Muscle layer of duodenum (tissue), 2 donors: Measurements from ENCODE around the gene PARPBP.
"Not testable (repeated sequence)": the region's sequence is repeated elsewhere in the genome, so short reads cannot be mapped to it uniquely, and the experiment has no call there.

Experiments used
- H3K27ac ChIP-seq: one replicate; pipeline ENCODE4 v1.7.0; 2013; ENCODE audit warnings: mild to moderate bottlenecking, low read length
- H3K27me3 ChIP-seq: one replicate; pipeline ENCODE4 v1.7.0; 2013; ENCODE audit warnings: low read depth, mild to moderate bottlenecking, control low read depth, low read length
- H3K36me3 ChIP-seq, 2 donors: one replicate each; pipeline ENCODE4 v1.7.0; 2013; ENCODE audit warnings: low read length in 2 of 2, control low read depth in 1 of 2, mild to moderate bottlenecking in 1 of 2; ENCODE audit not compliant: insufficient read depth in 2 of 2, control insufficient read depth in 1 of 2
- H3K4me1 ChIP-seq, 2 donors: one replicate each; pipeline ENCODE4 v1.7.0; 2013; ENCODE audit warnings: low read length in 2 of 2, mild to moderate bottlenecking in 2 of 2, control low read depth in 1 of 2, moderate library complexity in 1 of 2; ENCODE audit not compliant: insufficient read depth in 2 of 2, control insufficient read depth in 1 of 2
- H3K4me3 ChIP-seq, 2 donors: one replicate each; pipeline ENCODE4 v1.7.0; 2013; ENCODE audit warnings: low read length in 2 of 2, low read depth in 1 of 2, mild to moderate bottlenecking in 1 of 2
- H3K9me3 ChIP-seq, 2 donors: one replicate each; pipeline ENCODE4 v1.7.0; 2013; ENCODE audit warnings: low read length in 2 of 2, control low read depth in 1 of 2, mild to moderate bottlenecking in 1 of 2; ENCODE audit not compliant: control insufficient read depth in 1 of 2
- donor health status: healthy.

PARPBP gene

GRCh38 chr12:102201436-102202061 lies 81.6 kb downstream of the PARPBP start:
- H3K4me1 ChIP-seq: no peaks in the 10 kb centered on the region
- no peak overlapping the region for H3K4me3 ChIP-seq
- no peaks in the 10 kb centered on the region for H3K36me3 ChIP-seq
- no peaks in the 10 kb centered on the region for H3K9me3 ChIP-seq
- no peaks in the 10 kb centered on the region for H3K27me3 ChIP-seq
- H3K27ac ChIP-seq: no peak overlapping the region

- Histone ChIP-seq H3K27me3 (no peaks in the 10 kb centered on the region), H3K4me3 (no peak overlapping the region), H3K27ac (no peak overlapping the region), H3K36me3 (no peaks in the 10 kb centered on the region), H3K4me1 (no peaks in the 10 kb centered on the region), H3K9me3 (no peaks in the 10 kb centered on the region)
These were observed 82.6 kb downstream of the PARPBP start for GRCh38 chr12:102202556-102202955.

DNA sequence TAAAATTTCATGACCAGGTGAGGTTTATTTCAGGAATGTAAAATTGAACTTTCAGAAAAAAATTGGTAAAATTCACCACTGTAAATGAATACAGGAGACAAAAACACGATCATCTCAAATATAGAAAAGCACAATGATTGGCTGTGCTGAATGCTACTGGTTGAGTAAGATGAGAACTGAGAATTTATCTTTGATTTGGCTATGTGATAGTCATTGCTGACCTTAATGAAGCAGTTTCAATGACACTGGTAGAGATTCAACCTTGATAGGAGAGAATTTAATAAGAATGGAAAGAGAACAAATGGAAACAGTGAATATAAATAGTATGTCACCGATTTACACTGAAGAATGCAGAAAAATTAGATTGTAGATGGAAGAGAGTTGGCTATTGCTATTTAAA lies 84.0 kb downstream of the PARPBP start:
- Histone ChIP-seq H3K36me3 (no peaks in the 10 kb centered on the region), H3K4me1 (no peaks in the 10 kb centered on the region), H3K4me3 (no peak overlapping the region), H3K27ac (no peak overlapping the region), H3K27me3 (no peaks in the 10 kb centered on the region), H3K9me3 (peaks cover 0 to 6% of the 10 kb centered on the region in 2 donors)

DNA sequence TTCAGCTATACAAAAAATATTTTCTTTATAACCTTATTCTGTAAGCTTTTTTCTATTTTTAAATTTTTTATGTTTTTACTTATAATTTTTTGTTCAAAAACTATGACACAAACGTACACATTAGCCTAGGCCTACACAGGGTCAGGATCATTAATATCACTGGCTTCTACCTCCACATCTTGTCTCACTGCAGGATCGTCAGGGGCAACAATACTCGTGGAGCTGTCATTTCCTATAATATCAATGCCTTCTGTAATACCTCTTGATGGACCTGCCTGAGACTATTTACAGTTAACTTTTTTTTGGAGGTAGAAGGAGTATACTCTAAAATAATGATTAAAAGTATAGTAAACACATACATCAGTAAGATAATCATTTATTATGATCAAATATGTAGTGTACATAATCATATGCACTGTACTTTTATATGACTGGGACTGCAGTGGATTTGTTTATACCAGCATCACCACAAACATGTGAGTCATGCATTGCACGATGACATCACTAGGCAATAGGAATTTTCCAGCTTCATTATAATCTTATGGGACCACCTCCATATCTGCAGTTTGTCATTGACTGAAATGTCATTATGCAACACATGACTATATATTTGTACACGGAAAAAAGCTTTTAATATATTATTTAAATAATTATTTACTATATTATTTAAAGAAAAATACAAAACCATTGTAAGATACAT lies 96.2 kb downstream of the PARPBP start:
- Histone ChIP-seq H3K9me3 (no peaks in the 10 kb centered on the region), H3K4me1 (no peaks in the 10 kb centered on the region), H3K27me3 (no peaks in the 10 kb centered on the region), H3K4me3 (no peak overlapping the region), H3K27ac (no peak overlapping the region), H3K36me3 (no peaks in the 10 kb centered on the region)

DNA sequence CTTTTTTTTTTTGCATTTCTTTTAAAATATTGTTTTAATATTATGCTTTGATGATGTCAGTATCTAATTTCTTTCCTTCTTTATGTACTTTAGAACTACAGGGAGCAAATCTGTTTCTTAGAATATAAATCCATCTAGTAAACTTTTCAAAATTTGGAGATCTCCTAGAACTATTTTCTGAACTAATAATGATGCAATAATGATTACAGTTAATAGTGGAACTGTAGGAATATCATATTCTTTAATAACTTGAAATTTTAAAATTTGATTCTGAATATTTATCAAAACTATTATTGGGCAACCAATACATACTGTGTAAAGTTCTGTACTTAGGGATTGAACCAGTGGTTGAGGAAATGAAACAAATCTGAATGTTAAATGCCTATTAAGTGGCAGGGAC lies 100.8 kb downstream of the PARPBP start:
- Histone ChIP-seq H3K4me1 (no peaks in the 10 kb centered on the region), H3K4me3 (no peak overlapping the region), H3K9me3 (no peaks in the 10 kb centered on the region), H3K36me3 (no peaks in the 10 kb centered on the region), H3K27me3 (no peaks in the 10 kb centered on the region), H3K27ac (no peak overlapping the region)

DNA sequence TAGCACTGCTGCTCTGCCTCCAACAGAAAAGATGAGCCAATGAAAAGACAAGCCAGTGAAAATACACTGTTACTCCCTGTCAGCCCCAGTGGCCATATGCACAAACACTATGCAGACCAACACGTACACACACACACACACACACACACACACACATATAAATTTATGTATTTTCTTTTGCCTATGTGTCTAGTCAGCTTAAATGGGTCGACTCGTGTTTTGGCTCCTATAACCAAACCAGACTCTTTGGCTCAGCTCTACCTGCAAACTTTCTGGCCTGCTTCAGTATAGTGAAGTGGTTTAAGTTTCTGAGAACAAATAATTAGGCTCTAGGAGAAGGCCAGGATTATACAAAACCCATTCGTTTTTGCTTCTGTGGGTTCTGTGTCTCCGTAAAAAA lies 108.0 kb downstream of the PARPBP start:
- H3K36me3 ChIP-seq: no peaks in the 10 kb centered on the region
- no peak overlapping the region for H3K4me3 ChIP-seq
- no peaks in the 10 kb centered on the region for H3K4me1 ChIP-seq
- H3K9me3 ChIP-seq: no peaks in the 10 kb centered on the region
- no peak overlapping the region for H3K27ac ChIP-seq
- no peaks in the 10 kb centered on the region for H3K27me3 ChIP-seq

DNA sequence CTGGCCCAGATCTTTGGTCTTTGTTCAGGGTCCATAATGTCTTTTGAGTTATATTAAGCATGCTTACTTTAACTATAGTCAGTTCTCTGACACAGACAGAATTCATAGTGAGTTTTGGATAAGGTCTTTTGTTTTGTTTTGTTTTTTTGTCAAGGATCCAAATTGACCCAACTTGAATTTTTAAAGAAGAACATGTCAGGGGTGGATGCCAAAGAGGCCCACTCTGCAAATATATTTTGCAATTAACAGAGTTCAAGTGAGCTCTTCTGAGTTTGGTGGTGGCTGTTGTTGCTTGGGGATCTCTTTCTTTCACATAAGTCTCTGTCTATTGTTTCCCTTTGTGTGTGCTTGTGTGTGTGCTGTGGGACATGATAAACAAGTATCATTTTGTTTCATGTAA lies 112.1 kb downstream of the PARPBP start:
- Histone ChIP-seq H3K36me3 (no peaks in the 10 kb centered on the region), H3K27me3 (no peaks in the 10 kb centered on the region), H3K9me3 (no peaks in the 10 kb centered on the region), H3K4me1 (no peaks in the 10 kb centered on the region), H3K4me3 (no peak overlapping the region), H3K27ac (no peak overlapping the region)

GRCh38 chr12:102232446-102232845 lies 112.5 kb downstream of the PARPBP start:
- no peaks in the 10 kb centered on the region for H3K27me3 ChIP-seq
- no peaks in the 10 kb centered on the region for H3K9me3 ChIP-seq
- H3K4me1 ChIP-seq: no peaks in the 10 kb centered on the region
- no peaks in the 10 kb centered on the region for H3K36me3 ChIP-seq
- H3K4me3 ChIP-seq: no peak overlapping the region
- no peak overlapping the region for H3K27ac ChIP-seq

DNA sequence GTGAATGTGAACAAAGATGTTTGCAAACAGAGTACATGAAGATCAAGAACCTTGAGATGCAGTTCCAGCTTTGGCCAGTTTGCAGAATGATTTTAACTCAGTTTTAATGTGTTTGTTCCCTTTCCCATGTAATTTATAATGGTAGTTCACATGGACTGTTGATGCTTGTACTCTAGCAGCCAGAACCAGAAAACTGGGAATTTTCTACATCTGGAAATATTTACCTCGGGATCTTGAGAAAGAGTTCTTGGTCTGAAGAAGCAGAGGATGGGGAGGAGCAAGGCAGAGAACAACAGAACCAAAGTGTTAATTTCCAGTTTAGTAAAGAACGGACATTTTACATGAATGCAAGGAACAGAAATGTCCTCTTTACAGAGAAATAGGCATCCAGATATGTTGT lies 114.6 kb downstream of the PARPBP start:
- H3K9me3 ChIP-seq: no peaks in the 10 kb centered on the region
- no peak overlapping the region for H3K4me3 ChIP-seq
- H3K36me3 ChIP-seq: no peaks in the 10 kb centered on the region
- no peak overlapping the region for H3K27ac ChIP-seq
- H3K4me1 ChIP-seq: no peaks in the 10 kb centered on the region
- H3K27me3 ChIP-seq: no peaks in the 10 kb centered on the region

GRCh38 chr12:102240859-102241258 lies 120.9 kb downstream of the PARPBP start:
- not testable (repeated sequence) for H3K27me3 ChIP-seq, H3K27ac ChIP-seq, H3K4me1 ChIP-seq, H3K36me3 ChIP-seq, H3K9me3 ChIP-seq, H3K4me3 ChIP-seq
